Ovary (tissue), 9 donors: Measurements from ENCODE around the gene CELF4. TPM values are rescaled to one million over a fixed set of nuclear protein-coding genes. Genes with fewer than 3 reads are reported as not detected.

ENCODE experiments used
- DNase-seq, 5 donors: peaks; one replicate each; pipeline ENCODE4 v3.0.0-alpha.2; 2019 to 2020
- H3K27ac ChIP-seq, 2 donors: fragments of 200-600 bp; one replicate each; pipeline versions ENCODE4 v1.5.1 to v1.8.0; 2019 to 2022
- H3K27me3 ChIP-seq: fragments of 200-600 bp; one replicate; pipeline ENCODE4 v1.8.0; 2022
- H3K36me3 ChIP-seq: fragments of 200-600 bp; sonication (generic); one replicate; pipeline ENCODE4 v1.5.1; 2019
- H3K4me1 ChIP-seq: one replicate; pipeline ENCODE4 v1.8.1; 2013; ENCODE audit warnings: mild to moderate bottlenecking, moderate library complexity; ENCODE audit not compliant: insufficient read depth
- H3K4me3 ChIP-seq: fragments of 200-600 bp; sonication (generic); one replicate; pipeline ENCODE4 v1.5.1; 2017
- H3K9me3 ChIP-seq, 2 donors: fragments of 200-600 bp in 1 of 2; sonication (generic) in 1 of 2; one replicate each; pipeline versions ENCODE4 v1.5.1 to v1.8.1; 2013 to 2019; ENCODE audit warnings: mild to moderate bottlenecking in 1 of 2, moderate library complexity in 1 of 2
- CTCF ChIP-seq, 3 donors: fragments of 450-650 bp in 2 of 3; fragments of 200-600 bp in 1 of 3; IDR thresholded peaks; one replicate each; pipeline versions ENCODE4 v1.5.1 to v1.8.0; 2016 to 2022; ENCODE audit warnings: antibody characterized with exemption in 3 of 3, mild to moderate bottlenecking in 1 of 3
- EP300 ChIP-seq: sonication (generic); formaldehyde crosslinking; IDR thresholded peaks from one replicate; pipeline ENCODE4 v1.6.1; 2017; ENCODE audit warnings: antibody characterized with exemption
- POLR2A ChIP-seq: fragments of 450-650 bp; IDR thresholded peaks from one replicate; pipeline ENCODE4 v1.6.1; 2017; ENCODE audit warnings: antibody characterized with exemption, mild to moderate bottlenecking, moderate library complexity
- WGBS, 3 donors: extraction: QIAGEN DNeasy Blood & Tissue Kit in 1 of 3; methylation state at CpG; one replicate each; pipeline versions ENCODE4 v1.1.5 to v1.1.7; 2013 to 2017; 5-methylcytosine and 5-hydroxymethylcytosine counted together
- intact Hi-C, 4 donors: fragments of 100-400 bp; cut with DNase I; formaldehyde crosslinking; loops; one replicate each; pipeline versions ENCODE4 v1.11.0 to v1.15.1; 2022 to 2023
- polyA plus RNA-seq, 2 donors: library from polyadenylated mRNA; stranded (reverse); fragments of 200-250 nt in 1 of 2; fragments of 350-450 nt in 1 of 2; fragmentation: Illumina TruSeq in 1 of 2; extraction: RNeasy Lipid Tissue Mini Kit (QIAGEN cat#74804) in 1 of 2; gene quantifications; one replicate each; pipeline ENCODE4 v1.2.3, GENCODE V29; 2013 to 2014
- total RNA-seq, 7 donors: library from RNA; depleted of rRNA in 2 of 7; stranded (reverse); fragments of >200 nt in 2 of 7; fragmentation: NEBNext Ultra II Directional in 3 of 7; extraction: Animal tissue kit (Norgen Biotek cat#: 25700) in 3 of 7; gene quantifications; one replicate each; pipeline versions ENCODE4 v1.1.0 to v1.2.4, GENCODE V29; 2016 to 2023
- donor health status: DM: no; HTN: no; CAD: no; lungs with moderate emphysema.
- donor health status: DM: no; HTN: no; CAD: no.
- donor health status: Bipolar disorder and iron deficiency.
- donor health status: DM: yes; HTN: yes; CAD: no.
- donor health status: DM: no; HTN: no; CAD: no.
- donor health status: DM: yes; HTN: yes; CAD: no.

The CELF4 gene
- total and polyA plus RNA-seq, 9 donors = 0.15 to 1.6 (median 1.1) TPM; not detected in 1

DNA sequence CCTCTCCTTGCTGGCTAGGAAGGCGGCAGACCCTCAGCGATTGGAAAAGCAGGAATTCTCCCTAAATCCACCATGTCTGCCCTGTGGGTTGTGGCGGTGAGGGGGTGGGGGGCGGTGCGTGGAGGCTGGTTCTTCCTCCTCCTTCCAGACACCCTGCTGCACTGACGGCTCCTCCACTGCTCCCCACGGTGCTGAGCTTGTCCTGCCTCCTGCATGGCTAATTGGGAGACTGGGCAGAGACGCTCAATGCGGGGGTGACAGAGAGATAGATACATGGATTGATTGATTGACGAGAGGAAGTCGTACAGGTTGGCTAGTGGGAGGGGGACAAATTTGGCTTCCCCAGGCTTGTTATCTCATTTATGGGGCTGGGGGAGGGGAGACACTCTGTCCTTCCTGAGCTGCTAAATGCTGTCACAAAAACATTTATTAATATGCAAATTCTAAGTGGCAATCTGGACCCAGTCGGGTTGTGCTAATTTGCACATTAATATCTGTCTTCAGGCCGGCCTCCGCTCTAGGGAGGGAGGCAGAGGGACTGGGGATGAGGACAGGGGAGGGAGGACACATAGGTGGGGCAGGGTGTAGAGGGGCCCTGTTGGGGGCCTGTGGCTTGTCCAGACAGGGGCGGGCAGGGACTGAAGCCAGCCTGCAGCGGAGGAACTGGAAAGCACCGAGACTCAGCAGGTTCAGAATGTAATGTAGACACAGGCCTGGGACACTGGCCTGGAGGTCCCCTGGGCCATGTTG lies 181.6 kb downstream of the CELF4 start:
- Histone ChIP-seq H3K4me1 (no peaks in the 10 kb centered on the region), H3K9me3 (no peaks in the 10 kb centered on the region), H3K27me3 (no peaks in the 10 kb centered on the region), H3K27ac (no peak overlapping the region), H3K4me3 (no peak overlapping the region), H3K36me3 (no peaks in the 10 kb centered on the region)
- DNase-seq = no peak
- no peak for TF ChIP-seq CTCF (IDR thresholded peaks at IDR 0.05)
- TF ChIP-seq POLR2A = no peak
- no peak for TF ChIP-seq EP300
- 55 to 63% (median 59%) methylated on average over 17 of the region's 17 CpGs for WGBS, 3 donors
- intact Hi-C loops = no loop called here

GRCh38 chr18:37383036-37383785 lies 182.4 kb downstream of the CELF4 start:
- H3K27me3 ChIP-seq = no peaks in the 10 kb centered on the region
- 40 to 46% (median 45%) methylated on average over 8 of the region's 8 CpGs for WGBS, 3 donors
- H3K9me3 ChIP-seq = no peaks in the 10 kb centered on the region
- TF ChIP-seq CTCF (IDR thresholded peaks at IDR 0.05) (no peak), EP300 (no peak), POLR2A (no peak)
- no peak overlapping the region for H3K4me3 ChIP-seq
- H3K4me1 ChIP-seq = no peaks in the 10 kb centered on the region
- H3K27ac ChIP-seq = no peak overlapping the region
- no peak for DNase-seq
- H3K36me3 ChIP-seq = no peaks in the 10 kb centered on the region
- intact Hi-C loops = no loop called here

DNA sequence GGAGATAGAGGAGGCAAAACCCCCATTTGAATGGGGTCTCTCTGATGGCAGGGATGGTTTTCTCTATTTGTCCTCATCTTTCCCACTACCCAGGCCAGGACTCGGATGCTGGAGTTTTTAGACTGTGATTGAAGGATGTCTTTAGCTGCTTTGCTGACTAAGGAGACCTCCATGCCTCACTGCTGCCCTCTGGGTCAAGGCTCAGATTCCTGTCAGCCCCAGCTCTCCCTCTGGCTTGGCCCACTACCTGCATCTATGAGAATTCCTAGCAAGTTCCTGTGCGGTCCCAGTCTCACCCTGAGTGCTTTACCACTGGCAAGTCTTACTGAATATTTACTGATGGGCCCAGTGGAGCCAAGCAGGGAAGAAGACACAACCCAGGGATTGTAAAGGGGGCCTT lies 184.0 kb downstream of the CELF4 start:
- Histone ChIP-seq H3K4me3 (no peak overlapping the region), H3K36me3 (no peaks in the 10 kb centered on the region), H3K4me1 (no peaks in the 10 kb centered on the region), H3K27me3 (no peaks in the 10 kb centered on the region), H3K27ac (no peak overlapping the region), H3K9me3 (no peaks in the 10 kb centered on the region)
- WGBS, 3 donors = 85 to 98% (median 92%) methylated on average over 2 of the region's 2 CpGs
- DNase-seq = no peak
- TF ChIP-seq CTCF (IDR thresholded peaks at IDR 0.05) (no peak), EP300 (no peak), POLR2A (no peak)
- intact Hi-C loops = no loop called here

DNA sequence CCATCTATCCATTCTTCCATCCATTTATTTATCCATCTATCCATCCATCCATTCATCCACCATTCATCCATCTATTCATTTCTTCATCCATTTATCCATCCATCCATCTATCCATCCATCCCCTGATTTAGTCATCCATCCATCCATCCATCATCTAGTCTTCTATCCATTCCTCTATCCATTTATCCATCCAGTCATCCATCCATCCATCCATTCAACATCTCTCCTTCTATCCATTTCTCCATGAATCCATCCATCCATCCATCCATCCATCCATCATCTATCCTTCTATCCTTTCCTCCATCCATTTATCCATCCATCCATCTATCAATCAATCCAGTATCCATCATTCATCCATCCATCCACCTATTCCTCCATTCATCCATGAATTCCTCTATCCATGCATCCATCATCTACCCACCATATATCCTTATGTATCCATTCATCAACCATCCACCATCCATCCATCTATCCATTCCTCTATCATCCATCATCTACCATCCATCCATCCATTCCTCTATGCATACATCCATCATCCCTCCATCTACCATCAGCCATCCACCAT lies 185.0 kb downstream of the CELF4 start:
- intact Hi-C loops = no loop called here
- Histone ChIP-seq H3K36me3 (no peaks in the 10 kb centered on the region), H3K27me3 (no peaks in the 10 kb centered on the region), H3K27ac (no peak overlapping the region), H3K4me3 (no peak overlapping the region), H3K9me3 (no peaks in the 10 kb centered on the region), H3K4me1 (no peaks in the 10 kb centered on the region)
- DNase-seq = no peak
- TF ChIP-seq POLR2A (no peak), EP300 (no peak), CTCF (IDR thresholded peaks at IDR 0.05) (no peak)
